ENCODE measurements around the gene GTF3C4.

DNA sequence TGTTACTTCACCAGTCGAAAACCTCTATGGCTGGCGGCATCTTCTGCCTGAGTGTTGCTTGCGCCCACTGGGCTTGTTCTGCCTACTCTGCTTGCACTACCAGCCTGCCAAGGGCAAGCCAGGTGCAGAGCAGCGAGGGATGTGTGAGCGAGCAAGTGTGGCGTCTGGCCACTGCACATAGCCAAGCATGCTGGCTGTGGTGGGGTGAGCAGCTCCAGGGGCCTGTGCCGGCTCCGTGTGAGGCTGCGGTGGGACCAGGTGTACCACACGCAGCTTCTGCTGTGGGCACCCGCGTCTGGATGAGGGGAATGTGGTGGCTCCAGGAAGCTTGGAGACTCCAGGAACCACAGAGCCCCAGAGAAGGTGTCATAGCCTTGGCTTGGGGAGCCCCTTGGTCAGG is 51.4 kb downstream of the GTF3C4 start:
- TF ChIP-seq SUZ12 (IDR thresholded peaks at IDR 0.05; ENCODE audit: extremely low read depth, insufficient read depth, insufficient read length) (no peak), ZNF274 (IDR thresholded peaks at IDR 0.05; ENCODE audit: low read depth, low read length) (no peak), YY1 (IDR thresholded peaks at IDR 0.05; ENCODE audit: insufficient read depth, insufficient read length) (no peak)
